Fibroblast of lung (primary cell): ENCODE measurements around the gene C11orf97.

Source experiments
- CTCF ChIP-seq, 2 donors: IDR thresholded peaks in 1 of 2; conservative IDR thresholded peaks in 1 of 2; 1 replicate in 1 of 2; 2 replicates in 1 of 2; pipeline ENCODE4 v1.5.1; 2011 to 2012; ENCODE audit warnings: low read length in 2 of 2, control low read depth in 1 of 2, inconsistent platforms in 1 of 2, low read depth in 1 of 2, mild to moderate bottlenecking in 1 of 2
- EZH2 ChIP-seq: IDR thresholded peaks from 2 replicates; pipeline ENCODE4 v1.5.1; 2012; ENCODE audit warnings: low read length, control low read depth, mild to moderate bottlenecking; ENCODE audit errors: missing control alignments

- no peak for TF ChIP-seq CTCF (conservative IDR thresholded peaks at IDR 0.05 in 1 of 2, IDR thresholded peaks at IDR 0.05 in 1 of 2; ENCODE audit: low read depth in 1 of 2, low read length in 2 of 2)
- no peak for TF ChIP-seq EZH2
Observed at GRCh38 chr11:94557992-94558391, 45.7 kb downstream of the C11orf97 start.
